ENCODE measurements around the gene SMOC2. TPM values are rescaled to one million over a fixed set of nuclear protein-coding genes. Genes with fewer than 3 reads are reported as not detected.

Gene SMOC2
- total RNA-seq, 1 donor from 2014 or later: 14.4 TPM

GRCh38 chr6:168598251-168599117 is 157.5 kb downstream of the SMOC2 start:
- H3K27ac ChIP-seq (replicated peaks): no peak overlapping the region
- no peaks in the 10 kb centered on the region for H3K9me3 ChIP-seq (replicated peaks)
- H3K4me3 ChIP-seq: no peak overlapping the region
- no peaks in the 10 kb centered on the region for H3K36me3 ChIP-seq
- TF ChIP-seq CTCF (IDR thresholded peaks at IDR 0.05; ENCODE audit: borderline replicate concordance): no peak
- H3K27me3 ChIP-seq (ENCODE audit: low read depth): peaks cover 64% of the 10 kb centered on the region
- H3K4me1 ChIP-seq: no peaks in the 10 kb centered on the region
- DNase-seq: no peak
- intact Hi-C loops (cut with micrococcal nuclease): no loop called here

- no peaks in the 10 kb centered on the region for H3K36me3 ChIP-seq
- no peak overlapping the region for H3K27ac ChIP-seq (replicated peaks)
- H3K4me1 ChIP-seq: no peaks in the 10 kb centered on the region
- no peak for DNase-seq
- peaks cover 70% of the 10 kb centered on the region for H3K27me3 ChIP-seq (ENCODE audit: low read depth)
- H3K9me3 ChIP-seq (replicated peaks): peaks cover 3% of the 10 kb centered on the region
- intact Hi-C loops (cut with micrococcal nuclease): no loop called here
- H3K4me3 ChIP-seq: no peak overlapping the region
- no peak for TF ChIP-seq CTCF (IDR thresholded peaks at IDR 0.05; ENCODE audit: borderline replicate concordance)
Measured at GRCh38 chr6:168599118-168599494, 158.1 kb downstream of the SMOC2 start.

- H3K36me3 ChIP-seq: no peaks in the 10 kb centered on the region
- no peak for DNase-seq
- peaks cover 4% of the 10 kb centered on the region for H3K9me3 ChIP-seq (replicated peaks)
- TF ChIP-seq CTCF (IDR thresholded peaks at IDR 0.05; ENCODE audit: borderline replicate concordance): no peak
- peaks cover 71% of the 10 kb centered on the region for H3K27me3 ChIP-seq (ENCODE audit: low read depth)
- H3K27ac ChIP-seq (replicated peaks): no peak overlapping the region
- no peak overlapping the region for H3K4me3 ChIP-seq
- H3K4me1 ChIP-seq: no peaks in the 10 kb centered on the region
- intact Hi-C loops (cut with micrococcal nuclease): no loop called here
Measured at GRCh38 chr6:168599769-168600330, 158.9 kb downstream of the SMOC2 start.

- H3K27me3 ChIP-seq (ENCODE audit: low read depth): peaks cover 68% of the 10 kb centered on the region
- no peaks in the 10 kb centered on the region for H3K36me3 ChIP-seq
- intact Hi-C loops (cut with micrococcal nuclease): no loop called here
- no peak for TF ChIP-seq CTCF (IDR thresholded peaks at IDR 0.05; ENCODE audit: borderline replicate concordance)
- peaks cover 4% of the 10 kb centered on the region for H3K9me3 ChIP-seq (replicated peaks)
- H3K27ac ChIP-seq (replicated peaks): no peak overlapping the region
- DNase-seq: no peak
- no peaks in the 10 kb centered on the region for H3K4me1 ChIP-seq
- H3K4me3 ChIP-seq: no peak overlapping the region
Measured at GRCh38 chr6:168600381-168600780, 159.4 kb downstream of the SMOC2 start.

GRCh38 chr6:168601111-168601510 is 160.1 kb downstream of the SMOC2 start:
- Histone ChIP-seq H3K27me3 (ENCODE audit: low read depth) (peaks cover 65% of the 10 kb centered on the region), H3K9me3 (replicated peaks) (peaks cover 4% of the 10 kb centered on the region), H3K4me3 (no peak overlapping the region), H3K27ac (replicated peaks) (no peak overlapping the region), H3K36me3 (no peaks in the 10 kb centered on the region), H3K4me1 (no peaks in the 10 kb centered on the region)
- TF ChIP-seq CTCF (IDR thresholded peaks at IDR 0.05; ENCODE audit: borderline replicate concordance): no peak
- DNase-seq: no peak
- intact Hi-C loops (cut with micrococcal nuclease): no loop called here
